H9 (cell line): ENCODE data around the gene MEF2C. TPM values are rescaled to one million over a fixed set of nuclear protein-coding genes. Genes with fewer than 3 reads are reported as not detected.

ENCODE experiments used
- DNase-seq: peaks from one replicate; pipeline ENCODE4 v3.0.0-alpha.2; 2017
- H2AFZ ChIP-seq: one replicate; pipeline ENCODE4 v1.6.1; 2013; ENCODE audit warnings: mild to moderate bottlenecking, low read length, control low read depth, moderate library complexity
- H2AK5ac ChIP-seq: 2 replicates; pipeline ENCODE4 v1.6.1; 2013; ENCODE audit warnings: low read length, control low read depth, mixed read lengths; ENCODE audit not compliant: insufficient read length
- H2BK120ac ChIP-seq: one replicate; pipeline ENCODE4 v1.6.1; 2013; ENCODE audit warnings: low read depth, mild to moderate bottlenecking, low read length, control low read depth, inconsistent platforms; ENCODE audit not compliant: poor library complexity, severe bottlenecking
- H2BK12ac ChIP-seq: 2 replicates; pipeline ENCODE4 v1.6.1; 2013; ENCODE audit warnings: low read length, control low read depth, mixed read lengths, low read depth; ENCODE audit not compliant: insufficient read length
- H2BK15ac ChIP-seq: 2 replicates; pipeline ENCODE4 v1.6.1; 2013; ENCODE audit warnings: low read depth, low read length, control low read depth
- H2BK20ac ChIP-seq: one replicate; pipeline ENCODE4 v1.6.1; 2013; ENCODE audit warnings: low read depth, mild to moderate bottlenecking, low read length, control low read depth, inconsistent platforms; ENCODE audit not compliant: poor library complexity, severe bottlenecking
- H2BK5ac ChIP-seq: 2 replicates; pipeline ENCODE4 v1.6.1; 2013; ENCODE audit warnings: low read length, control low read depth, mixed read lengths; ENCODE audit not compliant: insufficient read length
- H3K14ac ChIP-seq: 2 replicates; pipeline ENCODE4 v1.6.1; 2013; ENCODE audit warnings: low read length, control low read depth; ENCODE audit not compliant: insufficient read depth
- H3K18ac ChIP-seq: 2 replicates; pipeline ENCODE4 v1.6.1; 2013; ENCODE audit warnings: low read depth, mild to moderate bottlenecking, mixed read lengths, low read length, control low read depth; ENCODE audit not compliant: insufficient read length
- H3K23ac ChIP-seq: 2 replicates; pipeline ENCODE4 v1.6.1; 2013; ENCODE audit warnings: low read length, control low read depth, mixed read lengths, low read depth; ENCODE audit not compliant: insufficient read length
- H3K23me2 ChIP-seq: 2 replicates; pipeline ENCODE4 v1.6.1; 2013; ENCODE audit warnings: low read depth, mild to moderate bottlenecking, mixed read lengths, low read length, control low read depth; ENCODE audit not compliant: insufficient read length, poor library complexity, severe bottlenecking
- H3K27ac ChIP-seq: 2 replicates; pipeline ENCODE4 v1.5.1; 2013; ENCODE audit warnings: low read length, control low read depth, mixed read lengths, low read depth; ENCODE audit not compliant: insufficient read length
- H3K27me3 ChIP-seq: 2 replicates; pipeline ENCODE4 v1.6.1; 2013; ENCODE audit warnings: low read length, control low read depth, inconsistent platforms; ENCODE audit not compliant: insufficient read depth
- H3K4ac ChIP-seq: 2 replicates; pipeline ENCODE4 v1.6.1; 2013; ENCODE audit warnings: low read depth, mild to moderate bottlenecking, control low read depth, inconsistent platforms, low read length, moderate library complexity
- H3K4me1 ChIP-seq: 2 replicates; pipeline ENCODE4 v1.6.1; 2013; ENCODE audit warnings: low read length, control low read depth, inconsistent platforms; ENCODE audit not compliant: insufficient read depth
- H3K4me2 ChIP-seq: 2 replicates; pipeline ENCODE4 v1.6.1; 2013; ENCODE audit warnings: low read length, control low read depth, mixed read lengths; ENCODE audit not compliant: insufficient read length, insufficient read depth
- H3K56ac ChIP-seq: 2 replicates; pipeline ENCODE4 v1.6.1; 2013; ENCODE audit warnings: low read depth, mild to moderate bottlenecking, mixed read lengths, low read length, control low read depth; ENCODE audit not compliant: insufficient read length
- H3K79me1 ChIP-seq: 2 replicates; pipeline ENCODE4 v1.6.1; 2013; ENCODE audit warnings: low read depth, mild to moderate bottlenecking, moderate library complexity, low read length, control low read depth, inconsistent platforms; ENCODE audit not compliant: insufficient read depth, poor library complexity, severe bottlenecking
- H3K79me2 ChIP-seq: 2 replicates; pipeline ENCODE4 v1.6.1; 2013; ENCODE audit warnings: low read length, control low read depth, inconsistent platforms; ENCODE audit not compliant: insufficient read depth
- H3K9ac ChIP-seq: 2 replicates; pipeline ENCODE4 v1.6.1; 2013; ENCODE audit warnings: low read length, control low read depth, mixed read lengths; ENCODE audit not compliant: insufficient read length; ENCODE audit errors: extremely low read depth
- H3K9me3 ChIP-seq: one replicate; pipeline ENCODE4 v1.6.1; 2013; ENCODE audit warnings: low read depth, low read length, inconsistent platforms; ENCODE audit not compliant: control insufficient read depth
- H3T11ph ChIP-seq: one replicate; pipeline ENCODE4 v1.6.1; 2013; ENCODE audit warnings: mild to moderate bottlenecking, low read length, control low read depth, inconsistent platforms
- H4K20me1 ChIP-seq: one replicate; pipeline ENCODE4 v1.6.1; 2013; ENCODE audit not compliant: control insufficient read depth, insufficient read length, insufficient read depth
- H4K5ac ChIP-seq: 2 replicates; pipeline ENCODE4 v1.6.1; 2013; ENCODE audit warnings: low read depth, mild to moderate bottlenecking, mixed read lengths, low read length, control low read depth; ENCODE audit not compliant: insufficient read length
- H4K8ac ChIP-seq: replicated peaks from 2 replicates; pipeline ENCODE4 v1.6.1; 2013; ENCODE audit warnings: low read length, control low read depth, mixed read lengths, low read depth; ENCODE audit not compliant: insufficient read length
- H4K91ac ChIP-seq: 2 replicates; pipeline ENCODE4 v1.6.1; 2013; ENCODE audit warnings: low read depth, mild to moderate bottlenecking, moderate library complexity, mixed read lengths, low read length, control low read depth; ENCODE audit not compliant: insufficient read length
- H3K27ac Mint-ChIP-seq, 3 experiments: 2 replicates in 2 of 3; 3 replicates in 1 of 3; pipeline ENCODE4 v1.8.0; 2020 to 2021; ENCODE audit warnings: mixed read lengths in 3 of 3, mild to moderate bottlenecking in 1 of 3, moderate library complexity in 1 of 3
- H3K27me3 Mint-ChIP-seq: 2 replicates; pipeline ENCODE4 v1.8.0; 2021; ENCODE audit warnings: low read depth, mild to moderate bottlenecking, moderate library complexity, mixed read lengths
- H3K36me3 Mint-ChIP-seq, 3 experiments: 2 replicates in 2 of 3; 3 replicates in 1 of 3; pipeline ENCODE4 v1.8.0; 2020 to 2021; ENCODE audit warnings: low read depth in 3 of 3, mixed read lengths in 3 of 3; ENCODE audit not compliant: insufficient read depth in 1 of 3
- H3K4me1 Mint-ChIP-seq, 2 experiments: 2 replicates each; pipeline ENCODE4 v1.8.0; 2020; ENCODE audit warnings: mixed read lengths in 2 of 2
- H3K4me3 Mint-ChIP-seq, 2 experiments: 2 replicates in 1 of 2; 3 replicates in 1 of 2; pipeline ENCODE4 v1.8.0; 2020 to 2021; ENCODE audit warnings: mild to moderate bottlenecking in 2 of 2, mixed read lengths in 2 of 2, moderate library complexity in 1 of 2
- H3K9me3 Mint-ChIP-seq, 2 experiments: 2 replicates in 1 of 2; 3 replicates in 1 of 2; pipeline ENCODE4 v1.8.0; 2020; ENCODE audit warnings: mild to moderate bottlenecking in 2 of 2, mixed read lengths in 2 of 2, moderate library complexity in 1 of 2
- WGBS: extraction: QIAGEN DNeasy Blood & Tissue Kit; methylation state at CpG from one replicate; pipeline ENCODE4 v1.1.7; 2013; ENCODE audit warnings: missing lambda C conversion rate, low lambda C conversion rate, mixed read lengths; ENCODE audit not compliant: insufficient read length; ENCODE audit errors: extremely low coverage; 5-methylcytosine and 5-hydroxymethylcytosine counted together
- total RNA-seq: library from RNA; stranded (reverse); gene quantifications from 2 replicates; pipeline ENCODE4 v1.2.1, GENCODE V29; 2021
- TF ChIP-seq, protein P1 (sequence below): fragments of 200-600 bp; sonication (generic); conservative IDR thresholded peaks from 3 replicates; pipeline ENCODE4 v1.8.0; 2021; ENCODE audit warnings: antibody characterized with exemption, mild to moderate bottlenecking

The MEF2C gene
- total RNA-seq, 1 experiment from 2014 or later, result 0.11 TPM

GRCh38 chr5:88884608-88884877, 1.6 kb upstream of the MEF2C start:
- H3K79me1 ChIP-seq, result no peaks in the 10 kb centered on the region
- no peak overlapping the region for H4K5ac ChIP-seq
- no peak overlapping the region for H3K4ac ChIP-seq
- Mint-ChIP-seq H3K36me3 (no peaks in the 10 kb centered on the region), H3K4me3 (peak overlapping the region; percentile 79 to 94), H3K27ac (no peak overlapping the region), H3K4me1 (peaks cover 23 to 30% of the 10 kb centered on the region in 2 experiments), H3K27me3 (peaks cover 82% of the 10 kb centered on the region), H3K9me3 (no peaks in the 10 kb centered on the region)
- peak overlapping the region; percentile 81 for H3K4me2 ChIP-seq
- no peak overlapping the region for H3K56ac ChIP-seq
- no peak overlapping the region for H3K9ac ChIP-seq
- H2AK5ac ChIP-seq, result no peak overlapping the region
- H3K79me2 ChIP-seq, result no peaks in the 10 kb centered on the region
- no peaks in the 10 kb centered on the region for H4K20me1 ChIP-seq
- H4K8ac ChIP-seq, result no peak overlapping the region
- WGBS, result no CpG with 5 or more reads among the region's 2 CpGs
- H3K18ac ChIP-seq, result no peak overlapping the region
- H2AFZ ChIP-seq, result no peak overlapping the region
- DNase-seq, result no peak
- peaks cover 4% of the 10 kb centered on the region; the same call in 1 of the 2 replicates for H3K27me3 ChIP-seq
- H4K91ac ChIP-seq, result no peak overlapping the region
- no peaks in the 10 kb centered on the region for H3K9me3 ChIP-seq
- no peak overlapping the region for H3K23ac ChIP-seq
- H2BK5ac ChIP-seq, result no peak overlapping the region
- no peak overlapping the region for H3K27ac ChIP-seq
- no peak overlapping the region for H2BK20ac ChIP-seq
- TF ChIP-seq, protein P1, sequence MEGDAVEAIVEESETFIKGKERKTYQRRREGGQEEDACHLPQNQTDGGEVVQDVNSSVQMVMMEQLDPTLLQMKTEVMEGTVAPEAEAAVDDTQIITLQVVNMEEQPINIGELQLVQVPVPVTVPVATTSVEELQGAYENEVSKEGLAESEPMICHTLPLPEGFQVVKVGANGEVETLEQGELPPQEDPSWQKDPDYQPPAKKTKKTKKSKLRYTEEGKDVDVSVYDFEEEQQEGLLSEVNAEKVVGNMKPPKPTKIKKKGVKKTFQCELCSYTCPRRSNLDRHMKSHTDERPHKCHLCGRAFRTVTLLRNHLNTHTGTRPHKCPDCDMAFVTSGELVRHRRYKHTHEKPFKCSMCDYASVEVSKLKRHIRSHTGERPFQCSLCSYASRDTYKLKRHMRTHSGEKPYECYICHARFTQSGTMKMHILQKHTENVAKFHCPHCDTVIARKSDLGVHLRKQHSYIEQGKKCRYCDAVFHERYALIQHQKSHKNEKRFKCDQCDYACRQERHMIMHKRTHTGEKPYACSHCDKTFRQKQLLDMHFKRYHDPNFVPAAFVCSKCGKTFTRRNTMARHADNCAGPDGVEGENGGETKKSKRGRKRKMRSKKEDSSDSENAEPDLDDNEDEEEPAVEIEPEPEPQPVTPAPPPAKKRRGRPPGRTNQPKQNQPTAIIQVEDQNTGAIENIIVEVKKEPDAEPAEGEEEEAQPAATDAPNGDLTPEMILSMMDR, result no peak
- H2BK120ac ChIP-seq, result no peak overlapping the region
- H3K4me1 ChIP-seq, result no peaks in the 10 kb centered on the region; the same call in none of the 2 replicates
- peaks cover 24% of the 10 kb centered on the region for H3K23me2 ChIP-seq
- no peak overlapping the region for H3K14ac ChIP-seq
- no peak overlapping the region for H2BK12ac ChIP-seq
- H2BK15ac ChIP-seq, result no peak overlapping the region
- H3T11ph ChIP-seq, result no peak overlapping the region
